ENCODE measurements around the gene ITIH3. TPM values are rescaled to one million over a fixed set of nuclear protein-coding genes. Genes with fewer than 3 reads are reported as not detected.

The ITIH3 gene
- total RNA-seq, 2 donors from 2014 or later = 0.32 to 0.82 TPM

GRCh38 chr3:52769786-52770455 is 24.7 kb upstream of the ITIH3 start:
- DNase-seq = no peak
- peak overlapping the region; percentile 93 for H3K4me3 ChIP-seq
- H3K27ac ChIP-seq = peak overlapping the region; percentile 70
- intact Hi-C loops (cut with DNase I) = no loop called here
- no peaks in the 10 kb centered on the region for H3K4me1 ChIP-seq
- no peaks in the 10 kb centered on the region for H3K36me3 ChIP-seq
- TF ChIP-seq CTCF (IDR thresholded peaks at IDR 0.05) = no peak
- H3K9me3 ChIP-seq = no peaks in the 10 kb centered on the region
- peak overlapping the region; percentile 67 to 70 for H3K9ac ChIP-seq (ENCODE audit: low read depth in 2 of 2, low read length in 2 of 2)
- H3K27me3 ChIP-seq = no peaks in the 10 kb centered on the region

GRCh38 chr3:52770496-52771333 is 23.9 kb upstream of the ITIH3 start, which contains the start of gene NEK4:
Gene NEK4, minus strand, starts transcription at chr3:52770940. Its CDS starts 194 bp downstream, at chr3:52770746.
- no peaks in the 10 kb centered on the region for H3K4me1 ChIP-seq
- H3K36me3 ChIP-seq = no peaks in the 10 kb centered on the region
- H3K27ac ChIP-seq = peak within 1 kb of the TSS; percentile 70
- H3K9me3 ChIP-seq = no peaks in the 10 kb centered on the region
- no peaks in the 10 kb centered on the region for H3K27me3 ChIP-seq
- peak; percentile 94 for DNase-seq
- peak within 1 kb of the TSS; percentile 93 for H3K4me3 ChIP-seq
- no peak for TF ChIP-seq CTCF (IDR thresholded peaks at IDR 0.05)
- intact Hi-C loops (cut with DNase I) = no loop called here
- H3K9ac ChIP-seq (ENCODE audit: low read depth in 2 of 2, low read length in 2 of 2) = peak within 1 kb of the TSS; percentile 67 to 70

- no peaks in the 10 kb centered on the region for H3K36me3 ChIP-seq
- no peaks in the 10 kb centered on the region for H3K4me1 ChIP-seq
- no peaks in the 10 kb centered on the region for H3K27me3 ChIP-seq
- no peak for DNase-seq
- intact Hi-C loops (cut with DNase I) = no loop called here
- peak overlapping the region; percentile 70 for H3K27ac ChIP-seq
- TF ChIP-seq CTCF (IDR thresholded peaks at IDR 0.05) = no peak
- H3K9me3 ChIP-seq = no peaks in the 10 kb centered on the region
- H3K4me3 ChIP-seq = peak overlapping the region; percentile 93
- peak overlapping the region; percentile 64 to 67 for H3K9ac ChIP-seq (ENCODE audit: low read depth in 2 of 2, low read length in 2 of 2)
Measured at GRCh38 chr3:52771334-52771681, 23.3 kb upstream of the ITIH3 start.

GRCh38 chr3:52771702-52772101 is 22.9 kb upstream of the ITIH3 start:
- no peaks in the 10 kb centered on the region for H3K4me1 ChIP-seq
- intact Hi-C loops (cut with DNase I) = no loop called here
- no peak for TF ChIP-seq CTCF (IDR thresholded peaks at IDR 0.05)
- no peak overlapping the region for H3K9ac ChIP-seq (ENCODE audit: low read depth in 2 of 2, low read length in 2 of 2)
- H3K36me3 ChIP-seq = no peaks in the 10 kb centered on the region
- DNase-seq = no peak
- no peak overlapping the region for H3K4me3 ChIP-seq
- no peak overlapping the region for H3K27ac ChIP-seq
- no peaks in the 10 kb centered on the region for H3K27me3 ChIP-seq
- H3K9me3 ChIP-seq = no peaks in the 10 kb centered on the region

GRCh38 chr3:52773361-52774065 is 21.1 kb upstream of the ITIH3 start:
- no peaks in the 10 kb centered on the region for H3K4me1 ChIP-seq
- DNase-seq = no peak
- H3K4me3 ChIP-seq = no peak overlapping the region
- no peak overlapping the region for H3K9ac ChIP-seq (ENCODE audit: low read depth in 2 of 2, low read length in 2 of 2)
- H3K9me3 ChIP-seq = no peaks in the 10 kb centered on the region
- no peak overlapping the region for H3K27ac ChIP-seq
- no peak for TF ChIP-seq CTCF (IDR thresholded peaks at IDR 0.05)
- H3K27me3 ChIP-seq = no peaks in the 10 kb centered on the region
- no peaks in the 10 kb centered on the region for H3K36me3 ChIP-seq
- intact Hi-C loops (cut with DNase I) = no loop called here

All from colonic mucosa (tissue), 4 donors.